ENCODE measurements around the gene PRKAG2.

DNA sequence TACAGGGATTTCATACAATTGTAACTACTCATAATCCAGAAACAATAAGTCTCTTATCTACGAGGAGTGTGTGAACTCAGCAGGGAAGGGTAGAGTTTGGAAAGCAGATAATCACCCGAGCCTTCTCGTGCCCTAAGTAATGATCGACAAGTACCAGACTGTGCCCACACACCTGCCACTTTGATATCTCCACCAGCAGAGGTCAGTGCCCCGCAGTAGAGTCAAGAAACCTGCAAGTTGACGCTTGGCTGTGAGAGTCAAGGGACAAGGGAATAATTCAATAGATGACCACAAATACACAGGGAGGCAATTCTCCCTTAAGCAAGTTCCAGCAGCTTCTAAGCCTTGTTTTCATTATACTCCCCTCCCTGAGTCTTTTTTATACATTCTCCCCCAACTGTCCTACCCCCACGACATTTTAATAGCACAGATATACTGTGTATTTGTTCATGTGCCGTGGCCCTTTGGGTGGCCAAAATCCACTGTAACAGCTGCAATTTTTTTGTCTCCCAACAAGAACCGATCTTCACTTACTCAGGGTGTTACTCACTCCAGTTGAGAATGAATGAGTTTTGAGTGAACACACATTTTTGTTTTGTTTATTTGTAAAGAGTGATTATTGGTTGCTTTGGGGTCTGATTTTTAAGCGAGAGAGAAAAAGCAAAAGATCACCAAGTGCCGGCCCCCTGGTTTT is 250.3 kb downstream of the PRKAG2 start:
- TF ChIP-seq POLR2A (IDR thresholded peaks at IDR 0.05) = no peak
- TF ChIP-seq, protein P1, sequence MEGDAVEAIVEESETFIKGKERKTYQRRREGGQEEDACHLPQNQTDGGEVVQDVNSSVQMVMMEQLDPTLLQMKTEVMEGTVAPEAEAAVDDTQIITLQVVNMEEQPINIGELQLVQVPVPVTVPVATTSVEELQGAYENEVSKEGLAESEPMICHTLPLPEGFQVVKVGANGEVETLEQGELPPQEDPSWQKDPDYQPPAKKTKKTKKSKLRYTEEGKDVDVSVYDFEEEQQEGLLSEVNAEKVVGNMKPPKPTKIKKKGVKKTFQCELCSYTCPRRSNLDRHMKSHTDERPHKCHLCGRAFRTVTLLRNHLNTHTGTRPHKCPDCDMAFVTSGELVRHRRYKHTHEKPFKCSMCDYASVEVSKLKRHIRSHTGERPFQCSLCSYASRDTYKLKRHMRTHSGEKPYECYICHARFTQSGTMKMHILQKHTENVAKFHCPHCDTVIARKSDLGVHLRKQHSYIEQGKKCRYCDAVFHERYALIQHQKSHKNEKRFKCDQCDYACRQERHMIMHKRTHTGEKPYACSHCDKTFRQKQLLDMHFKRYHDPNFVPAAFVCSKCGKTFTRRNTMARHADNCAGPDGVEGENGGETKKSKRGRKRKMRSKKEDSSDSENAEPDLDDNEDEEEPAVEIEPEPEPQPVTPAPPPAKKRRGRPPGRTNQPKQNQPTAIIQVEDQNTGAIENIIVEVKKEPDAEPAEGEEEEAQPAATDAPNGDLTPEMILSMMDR (IDR thresholded peaks at IDR 0.05 in 8 of 11, conservative IDR thresholded peaks at IDR 0.05 in 3 of 11) = peak in 6 of 11 experiments; percentile 10 to 48 (median 34)
